Astrocyte of the spinal cord (primary cell): Measurements from ENCODE around the gene NRXN3.
A peak's percentile ranks its signal among the peaks of the same experiment; 100 is the strongest.

Experiments used
- DNase-seq: peaks from one replicate; pipeline ENCODE4 v3.0.0; 2011; ENCODE audit warnings: low read depth, low spot score
- H3K4me3 ChIP-seq: 2 replicates; pipeline ENCODE4 v1.5.1; 2011; ENCODE audit warnings: low read depth, mild to moderate bottlenecking, low read length, moderate library complexity
- CTCF ChIP-seq: IDR thresholded peaks from 2 replicates; pipeline ENCODE4 v1.5.1; 2012; ENCODE audit warnings: low read depth, mild to moderate bottlenecking, low read length, inconsistent platforms
- in situ Hi-C: cut with HindIII; loops from 2 replicates; pipeline ENCODE4 v1.10.0; 2017; ENCODE audit warnings: low sequenced_read_pairs

NRXN3 gene

GRCh38 chr14:78588906-78589305 is 418.7 kb downstream of the NRXN3 start:
- no peak for TF ChIP-seq CTCF
- no peak overlapping the region for H3K4me3 ChIP-seq
- DNase-seq: no peak
- in situ Hi-C loops: no loop called here

GRCh38 chr14:78592616-78593219 is 422.5 kb downstream of the NRXN3 start:
- no peak for TF ChIP-seq CTCF
- H3K4me3 ChIP-seq: no peak overlapping the region
- in situ Hi-C loops: no loop called here
- DNase-seq: no peak

- no peak for TF ChIP-seq CTCF
These were observed 423.8 kb downstream of the NRXN3 start for GRCh38 chr14:78593949-78594348.

GRCh38 chr14:78595797-78596196 is 425.6 kb downstream of the NRXN3 start:
- in situ Hi-C loops: no loop called here

More at GRCh38 chr14:78593949-78594348, 423.8 kb downstream of the NRXN3 start:
- DNase-seq: no peak
- in situ Hi-C loops: no loop called here
- H3K4me3 ChIP-seq: no peak overlapping the region

GRCh38 chr14:78598046-78598920 is 428.1 kb downstream of the NRXN3 start:
- peak; percentile 46 for DNase-seq
- H3K4me3 ChIP-seq: no peak overlapping the region
- in situ Hi-C loops: no loop called here
- TF ChIP-seq CTCF: peak; percentile 95

More at GRCh38 chr14:78595797-78596196, 425.6 kb downstream of the NRXN3 start:
- no peak for DNase-seq
- H3K4me3 ChIP-seq: no peak overlapping the region
- TF ChIP-seq CTCF: peak; percentile 42

- in situ Hi-C loops: no loop called here
- TF ChIP-seq CTCF: no peak
- H3K4me3 ChIP-seq: no peak overlapping the region
- no peak for DNase-seq
These were observed 435.0 kb downstream of the NRXN3 start for GRCh38 chr14:78605025-78605762.
